GM23338 (cell line): ENCODE results near the gene GOLGB1. TPM values are rescaled to one million over a fixed set of nuclear protein-coding genes. Genes with fewer than 3 reads are reported as not detected.

Experiments used
- ATAC-seq: fragments of 200-7000 bp; cut with Tn5 transposase; 3 replicates; pipeline ENCODE4 v1.9.1; 2020
- DNase-seq: peaks from one replicate; pipeline ENCODE4 v3.0.0-alpha.2; 2015; ENCODE audit warnings: low spot score
- H2AFZ ChIP-seq: fragments of 200-600 bp; sonication (generic); 2 replicates; pipeline ENCODE4 v1.8.0; 2016; ENCODE audit warnings: antibody characterized with exemption, mild to moderate bottlenecking, moderate library complexity
- H3F3A ChIP-seq: fragments of 200-600 bp; sonication (generic); replicated peaks from 2 replicates; pipeline ENCODE4 v1.8.0; 2017; ENCODE audit warnings: antibody characterized with exemption, mixed run types, low read depth
- H3K27ac ChIP-seq: fragments of 200-600 bp; sonication (generic); 2 replicates; pipeline ENCODE4 v1.6.1; 2016; ENCODE audit warnings: low read depth
- H3K27me3 ChIP-seq: fragments of 200-600 bp; sonication (generic); 2 replicates; pipeline ENCODE4 v1.8.0; 2016; ENCODE audit warnings: mild to moderate bottlenecking, mixed run types, moderate library complexity; ENCODE audit not compliant: insufficient read depth
- H3K36me3 ChIP-seq: fragments of 200-600 bp; sonication (generic); 2 replicates; pipeline ENCODE4 v1.8.0; 2016; ENCODE audit warnings: mild to moderate bottlenecking; ENCODE audit not compliant: insufficient read depth
- H3K4me1 ChIP-seq: fragments of 200-600 bp; sonication (generic); 2 replicates; pipeline ENCODE4 v1.8.0; 2016; ENCODE audit warnings: mild to moderate bottlenecking, moderate library complexity; ENCODE audit not compliant: insufficient read depth
- H3K4me2 ChIP-seq: fragments of 200-600 bp; sonication (generic); 2 replicates; pipeline ENCODE4 v1.7.1; 2017; ENCODE audit warnings: mixed run types
- H3K4me3 ChIP-seq: fragments of 200-600 bp; sonication (generic); 2 replicates; pipeline ENCODE4 v1.6.1; 2016; ENCODE audit warnings: mixed run types
- H3K79me2 ChIP-seq: fragments of 200-600 bp; sonication (generic); replicated peaks from 2 replicates; pipeline ENCODE4 v1.8.0; 2017; ENCODE audit warnings: mild to moderate bottlenecking; ENCODE audit not compliant: insufficient read depth
- H3K9me2 ChIP-seq: fragments of 200-600 bp; sonication (generic); 2 replicates; pipeline ENCODE4 v1.8.0; 2017; ENCODE audit not compliant: insufficient read depth
- H4K20me1 ChIP-seq: fragments of 200-600 bp; sonication (generic); replicated peaks from 2 replicates; pipeline ENCODE4 v1.8.0; 2017; ENCODE audit warnings: mild to moderate bottlenecking; ENCODE audit not compliant: insufficient read depth
- H3K27ac Mint-ChIP-seq: 2 replicates; pipeline ENCODE4 v1.8.0; 2020; ENCODE audit warnings: inconsistent platforms, mild to moderate bottlenecking, moderate library complexity, mixed read lengths
- H3K27me3 Mint-ChIP-seq: 3 replicates; pipeline ENCODE4 v1.8.0; 2022; ENCODE audit warnings: low read depth, mild to moderate bottlenecking, moderate library complexity, mixed read lengths, inconsistent platforms; ENCODE audit not compliant: insufficient read depth, poor library complexity
- H3K36me3 Mint-ChIP-seq: 3 replicates; pipeline ENCODE4 v1.8.0; 2021; ENCODE audit warnings: low read depth, mild to moderate bottlenecking, inconsistent platforms, moderate library complexity, mixed read lengths
- H3K4me1 Mint-ChIP-seq: 3 replicates; pipeline ENCODE4 v1.8.0; 2020; ENCODE audit warnings: mild to moderate bottlenecking, inconsistent platforms, mixed read lengths
- H3K4me3 Mint-ChIP-seq: 3 replicates; pipeline ENCODE4 v1.8.0; 2021; ENCODE audit warnings: moderate library complexity, mild to moderate bottlenecking, inconsistent platforms, mixed read lengths
- H3K9me3 Mint-ChIP-seq: 3 replicates; pipeline ENCODE4 v1.8.0; 2020; ENCODE audit warnings: moderate library complexity, mild to moderate bottlenecking, inconsistent platforms, mixed read lengths
- CREB1 ChIP-seq: fragments of 250-450 bp; sonication (Bioruptor Pico); IDR thresholded peaks from 2 replicates; pipeline ENCODE4 v1.5.0; 2020; ENCODE audit warnings: low read depth, mild to moderate bottlenecking, moderate library complexity
- EZH2 ChIP-seq: fragments of 200-600 bp; sonication (generic); IDR thresholded peaks from one replicate; pipeline ENCODE4 v1.8.0; 2017; ENCODE audit warnings: antibody characterized with exemption, mild to moderate bottlenecking, low read depth; ENCODE audit not compliant: unreplicated experiment
- EZH2phosphoT487 ChIP-seq: fragments of 200-600 bp; sonication (generic); IDR thresholded peaks from one replicate; pipeline ENCODE4 v1.8.1; 2018; ENCODE audit warnings: antibody characterized with exemption; ENCODE audit not compliant: unreplicated experiment
- JUNB ChIP-seq: IDR thresholded peaks from one replicate; pipeline ENCODE4 v1.6.1; 2016; ENCODE audit warnings: antibody characterized with exemption; ENCODE audit not compliant: unreplicated experiment
- NANOG ChIP-seq: IDR thresholded peaks from 2 replicates; pipeline ENCODE4 v1.6.1; 2016; ENCODE audit warnings: antibody characterized with exemption, borderline replicate concordance
- POLR2AphosphoS5 ChIP-seq: IDR thresholded peaks from 2 replicates; pipeline ENCODE4 v1.6.1; 2016; ENCODE audit warnings: antibody characterized with exemption, low read depth
- STAT1 ChIP-seq: IDR thresholded peaks from one replicate; pipeline ENCODE4 v1.6.1; 2016; ENCODE audit warnings: antibody characterized with exemption; ENCODE audit not compliant: unreplicated experiment
- ZNF114 ChIP-seq: fragments of 250-450 bp; sonication (Bioruptor Pico); IDR thresholded peaks from 2 replicates; pipeline ENCODE4 v1.5.0; 2020; ENCODE audit warnings: mild to moderate bottlenecking, moderate library complexity
- ZNF331 ChIP-seq: fragments of 250-450 bp; sonication (Bioruptor Pico); IDR thresholded peaks from 2 replicates; pipeline ENCODE4 v1.5.0; 2020; ENCODE audit warnings: low read depth, mild to moderate bottlenecking, moderate library complexity
- polyA plus RNA-seq: library from polyadenylated mRNA; unstranded; fragments of >200 nt; fragmentation: Nextera tagmentation; extraction: Ambion mirVana; gene quantifications from 2 replicates; pipeline ENCODE4 v1.2.1, GENCODE V29; 2016
- total RNA-seq: library from RNA; depleted of rRNA; stranded (reverse); fragments of >200 nt; shearing (Covaris generic); gene quantifications from 2 replicates; pipeline ENCODE4 v1.2.3, GENCODE V29; 2014
- TF ChIP-seq, protein P1 (sequence below): IDR thresholded peaks from 2 replicates; pipeline ENCODE4 v1.6.1; 2016; ENCODE audit warnings: antibody characterized with exemption
- TF ChIP-seq, protein P2 (sequence below): fragments of 250-450 bp; sonication (Bioruptor Pico); IDR thresholded peaks from 2 replicates; pipeline ENCODE4 v1.5.0; 2020; ENCODE audit warnings: mild to moderate bottlenecking, moderate library complexity
- TF ChIP-seq, protein P3 (sequence below): IDR thresholded peaks from one replicate; pipeline ENCODE4 v1.6.1; 2018; ENCODE audit warnings: antibody characterized with exemption; ENCODE audit not compliant: unreplicated experiment
- TF ChIP-seq, protein P4 (sequence below), 2 experiments: fragments of 200-600 bp in 1 of 2; sonication (generic) in 1 of 2; conservative IDR thresholded peaks; 2 replicates each; pipeline versions ENCODE4 v1.5.1 to v1.6.1; 2016 to 2017; ENCODE audit warnings: antibody characterized with exemption in 2 of 2, low read depth in 2 of 2, mild to moderate bottlenecking in 2 of 2, moderate library complexity in 1 of 2

Gene GOLGB1
- total and polyA plus RNA-seq, 2 experiments from 2014 or later: 34.5 to 56.8 TPM

DNA sequence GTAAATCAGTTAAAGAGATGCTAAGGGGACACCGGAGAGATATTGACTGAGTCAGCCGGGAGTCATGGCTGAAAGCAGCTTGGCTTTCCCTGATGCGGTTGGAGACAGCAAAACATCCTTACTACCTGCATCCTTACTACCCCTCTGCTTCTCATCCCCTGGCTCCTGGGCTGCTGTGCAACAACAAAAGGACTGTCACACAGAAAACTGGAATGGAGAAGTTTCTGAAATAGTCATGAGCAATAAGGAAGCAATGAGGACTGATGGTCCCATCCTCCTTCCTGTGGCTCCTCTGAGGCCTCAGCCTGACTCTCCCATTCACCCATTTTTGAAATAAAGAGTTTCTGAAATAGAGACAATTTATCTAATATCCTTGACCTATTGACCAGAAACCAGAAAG lies 90.0 kb downstream of the GOLGB1 start:
- no peak overlapping the region for H3K4me2 ChIP-seq
- H3K4me1 ChIP-seq: peaks cover 10% of the 10 kb centered on the region; the same call in 1 of the 2 replicates
- Mint-ChIP-seq H3K9me3 (no peaks in the 10 kb centered on the region; the same call in 2 of the 3 replicates), H3K4me1 (peaks cover 21% of the 10 kb centered on the region), H3K27me3 (peaks cover 5% of the 10 kb centered on the region), H3K4me3 (no peak overlapping the region), H3K36me3 (peaks cover 10% of the 10 kb centered on the region; the same call in 2 of the 3 replicates), H3K27ac (no peak overlapping the region)
- no peak overlapping the region for H3K27ac ChIP-seq
- H3K4me3 ChIP-seq: no peak overlapping the region
- DNase-seq (no peak), ATAC-seq (no peak)
- no peaks in the 10 kb centered on the region for H3K79me2 ChIP-seq
- peaks cover 9% of the 10 kb centered on the region; the same call in 1 of the 2 replicates for H3K9me2 ChIP-seq
- no peaks in the 10 kb centered on the region; the same call in 1 of the 2 replicates for H3K36me3 ChIP-seq
- no peaks in the 10 kb centered on the region for H3K27me3 ChIP-seq
- TF ChIP-seq, protein P1, sequence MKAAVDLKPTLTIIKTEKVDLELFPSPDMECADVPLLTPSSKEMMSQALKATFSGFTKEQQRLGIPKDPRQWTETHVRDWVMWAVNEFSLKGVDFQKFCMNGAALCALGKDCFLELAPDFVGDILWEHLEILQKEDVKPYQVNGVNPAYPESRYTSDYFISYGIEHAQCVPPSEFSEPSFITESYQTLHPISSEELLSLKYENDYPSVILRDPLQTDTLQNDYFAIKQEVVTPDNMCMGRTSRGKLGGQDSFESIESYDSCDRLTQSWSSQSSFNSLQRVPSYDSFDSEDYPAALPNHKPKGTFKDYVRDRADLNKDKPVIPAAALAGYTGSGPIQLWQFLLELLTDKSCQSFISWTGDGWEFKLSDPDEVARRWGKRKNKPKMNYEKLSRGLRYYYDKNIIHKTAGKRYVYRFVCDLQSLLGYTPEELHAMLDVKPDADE: no peak
- TF ChIP-seq STAT1: no peak
- no peak for TF ChIP-seq JUNB
- TF ChIP-seq, protein P2, sequence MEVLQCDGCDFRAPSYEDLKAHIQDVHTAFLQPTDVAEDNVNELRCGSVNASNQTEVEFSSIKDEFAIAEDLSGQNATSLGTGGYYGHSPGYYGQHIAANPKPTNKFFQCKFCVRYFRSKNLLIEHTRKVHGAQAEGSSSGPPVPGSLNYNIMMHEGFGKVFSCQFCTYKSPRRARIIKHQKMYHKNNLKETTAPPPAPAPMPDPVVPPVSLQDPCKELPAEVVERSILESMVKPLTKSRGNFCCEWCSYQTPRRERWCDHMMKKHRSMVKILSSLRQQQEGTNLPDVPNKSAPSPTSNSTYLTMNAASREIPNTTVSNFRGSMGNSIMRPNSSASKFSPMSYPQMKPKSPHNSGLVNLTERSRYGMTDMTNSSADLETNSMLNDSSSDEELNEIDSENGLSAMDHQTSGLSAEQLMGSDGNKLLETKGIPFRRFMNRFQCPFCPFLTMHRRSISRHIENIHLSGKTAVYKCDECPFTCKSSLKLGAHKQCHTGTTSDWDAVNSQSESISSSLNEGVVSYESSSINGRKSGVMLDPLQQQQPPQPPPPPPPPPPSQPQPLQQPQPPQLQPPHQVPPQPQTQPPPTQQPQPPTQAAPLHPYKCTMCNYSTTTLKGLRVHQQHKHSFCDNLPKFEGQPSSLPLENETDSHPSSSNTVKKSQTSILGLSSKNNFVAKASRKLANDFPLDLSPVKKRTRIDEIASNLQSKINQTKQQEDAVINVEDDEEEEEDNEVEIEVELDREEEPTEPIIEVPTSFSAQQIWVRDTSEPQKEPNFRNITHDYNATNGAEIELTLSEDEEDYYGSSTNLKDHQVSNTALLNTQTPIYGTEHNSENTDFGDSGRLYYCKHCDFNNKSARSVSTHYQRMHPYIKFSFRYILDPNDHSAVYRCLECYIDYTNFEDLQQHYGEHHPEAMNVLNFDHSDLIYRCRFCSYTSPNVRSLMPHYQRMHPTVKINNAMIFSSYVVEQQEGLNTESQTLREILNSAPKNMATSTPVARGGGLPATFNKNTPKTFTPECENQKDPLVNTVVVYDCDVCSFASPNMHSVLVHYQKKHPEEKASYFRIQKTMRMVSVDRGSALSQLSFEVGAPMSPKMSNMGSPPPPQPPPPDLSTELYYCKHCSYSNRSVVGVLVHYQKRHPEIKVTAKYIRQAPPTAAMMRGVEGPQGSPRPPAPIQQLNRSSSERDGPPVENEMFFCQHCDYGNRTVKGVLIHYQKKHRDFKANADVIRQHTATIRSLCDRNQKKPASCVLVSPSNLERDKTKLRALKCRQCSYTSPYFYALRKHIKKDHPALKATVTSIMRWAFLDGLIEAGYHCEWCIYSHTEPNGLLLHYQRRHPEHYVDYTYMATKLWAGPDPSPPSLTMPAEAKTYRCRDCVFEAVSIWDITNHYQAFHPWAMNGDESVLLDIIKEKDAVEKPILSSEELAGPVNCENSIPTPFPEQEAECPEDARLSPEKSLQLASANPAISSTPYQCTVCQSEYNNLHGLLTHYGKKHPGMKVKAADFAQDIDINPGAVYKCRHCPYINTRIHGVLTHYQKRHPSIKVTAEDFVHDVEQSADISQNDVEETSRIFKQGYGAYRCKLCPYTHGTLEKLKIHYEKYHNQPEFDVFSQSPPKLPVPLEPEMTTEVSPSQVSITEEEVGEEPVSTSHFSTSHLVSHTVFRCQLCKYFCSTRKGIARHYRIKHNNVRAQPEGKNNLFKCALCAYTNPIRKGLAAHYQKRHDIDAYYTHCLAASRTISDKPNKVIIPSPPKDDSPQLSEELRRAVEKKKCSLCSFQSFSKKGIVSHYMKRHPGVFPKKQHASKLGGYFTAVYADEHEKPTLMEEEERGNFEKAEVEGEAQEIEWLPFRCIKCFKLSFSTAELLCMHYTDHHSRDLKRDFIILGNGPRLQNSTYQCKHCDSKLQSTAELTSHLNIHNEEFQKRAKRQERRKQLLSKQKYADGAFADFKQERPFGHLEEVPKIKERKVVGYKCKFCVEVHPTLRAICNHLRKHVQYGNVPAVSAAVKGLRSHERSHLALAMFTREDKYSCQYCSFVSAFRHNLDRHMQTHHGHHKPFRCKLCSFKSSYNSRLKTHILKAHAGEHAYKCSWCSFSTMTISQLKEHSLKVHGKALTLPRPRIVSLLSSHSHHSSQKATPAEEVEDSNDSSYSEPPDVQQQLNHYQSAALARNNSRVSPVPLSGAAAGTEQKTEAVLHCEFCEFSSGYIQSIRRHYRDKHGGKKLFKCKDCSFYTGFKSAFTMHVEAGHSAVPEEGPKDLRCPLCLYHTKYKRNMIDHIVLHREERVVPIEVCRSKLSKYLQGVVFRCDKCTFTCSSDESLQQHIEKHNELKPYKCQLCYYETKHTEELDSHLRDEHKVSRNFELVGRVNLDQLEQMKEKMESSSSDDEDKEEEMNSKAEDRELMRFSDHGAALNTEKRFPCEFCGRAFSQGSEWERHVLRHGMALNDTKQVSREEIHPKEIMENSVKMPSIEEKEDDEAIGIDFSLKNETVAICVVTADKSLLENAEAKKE (CRISPR knock-in tag): no peak
- TF ChIP-seq, protein P3, sequence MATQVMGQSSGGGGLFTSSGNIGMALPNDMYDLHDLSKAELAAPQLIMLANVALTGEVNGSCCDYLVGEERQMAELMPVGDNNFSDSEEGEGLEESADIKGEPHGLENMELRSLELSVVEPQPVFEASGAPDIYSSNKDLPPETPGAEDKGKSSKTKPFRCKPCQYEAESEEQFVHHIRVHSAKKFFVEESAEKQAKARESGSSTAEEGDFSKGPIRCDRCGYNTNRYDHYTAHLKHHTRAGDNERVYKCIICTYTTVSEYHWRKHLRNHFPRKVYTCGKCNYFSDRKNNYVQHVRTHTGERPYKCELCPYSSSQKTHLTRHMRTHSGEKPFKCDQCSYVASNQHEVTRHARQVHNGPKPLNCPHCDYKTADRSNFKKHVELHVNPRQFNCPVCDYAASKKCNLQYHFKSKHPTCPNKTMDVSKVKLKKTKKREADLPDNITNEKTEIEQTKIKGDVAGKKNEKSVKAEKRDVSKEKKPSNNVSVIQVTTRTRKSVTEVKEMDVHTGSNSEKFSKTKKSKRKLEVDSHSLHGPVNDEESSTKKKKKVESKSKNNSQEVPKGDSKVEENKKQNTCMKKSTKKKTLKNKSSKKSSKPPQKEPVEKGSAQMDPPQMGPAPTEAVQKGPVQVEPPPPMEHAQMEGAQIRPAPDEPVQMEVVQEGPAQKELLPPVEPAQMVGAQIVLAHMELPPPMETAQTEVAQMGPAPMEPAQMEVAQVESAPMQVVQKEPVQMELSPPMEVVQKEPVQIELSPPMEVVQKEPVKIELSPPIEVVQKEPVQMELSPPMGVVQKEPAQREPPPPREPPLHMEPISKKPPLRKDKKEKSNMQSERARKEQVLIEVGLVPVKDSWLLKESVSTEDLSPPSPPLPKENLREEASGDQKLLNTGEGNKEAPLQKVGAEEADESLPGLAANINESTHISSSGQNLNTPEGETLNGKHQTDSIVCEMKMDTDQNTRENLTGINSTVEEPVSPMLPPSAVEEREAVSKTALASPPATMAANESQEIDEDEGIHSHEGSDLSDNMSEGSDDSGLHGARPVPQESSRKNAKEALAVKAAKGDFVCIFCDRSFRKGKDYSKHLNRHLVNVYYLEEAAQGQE: no peak
- TF ChIP-seq EZH2phosphoT487: no peak
- TF ChIP-seq ZNF331: no peak
- TF ChIP-seq ZNF114 (CRISPR knock-in tag): no peak
- TF ChIP-seq, protein P4, sequence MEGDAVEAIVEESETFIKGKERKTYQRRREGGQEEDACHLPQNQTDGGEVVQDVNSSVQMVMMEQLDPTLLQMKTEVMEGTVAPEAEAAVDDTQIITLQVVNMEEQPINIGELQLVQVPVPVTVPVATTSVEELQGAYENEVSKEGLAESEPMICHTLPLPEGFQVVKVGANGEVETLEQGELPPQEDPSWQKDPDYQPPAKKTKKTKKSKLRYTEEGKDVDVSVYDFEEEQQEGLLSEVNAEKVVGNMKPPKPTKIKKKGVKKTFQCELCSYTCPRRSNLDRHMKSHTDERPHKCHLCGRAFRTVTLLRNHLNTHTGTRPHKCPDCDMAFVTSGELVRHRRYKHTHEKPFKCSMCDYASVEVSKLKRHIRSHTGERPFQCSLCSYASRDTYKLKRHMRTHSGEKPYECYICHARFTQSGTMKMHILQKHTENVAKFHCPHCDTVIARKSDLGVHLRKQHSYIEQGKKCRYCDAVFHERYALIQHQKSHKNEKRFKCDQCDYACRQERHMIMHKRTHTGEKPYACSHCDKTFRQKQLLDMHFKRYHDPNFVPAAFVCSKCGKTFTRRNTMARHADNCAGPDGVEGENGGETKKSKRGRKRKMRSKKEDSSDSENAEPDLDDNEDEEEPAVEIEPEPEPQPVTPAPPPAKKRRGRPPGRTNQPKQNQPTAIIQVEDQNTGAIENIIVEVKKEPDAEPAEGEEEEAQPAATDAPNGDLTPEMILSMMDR (conservative IDR thresholded peaks at IDR 0.05; ENCODE audit: low read depth in 2 of 2): no peak
- TF ChIP-seq POLR2AphosphoS5: no peak
- no peak for TF ChIP-seq CREB1 (CRISPR knock-in tag)
- no peak for TF ChIP-seq NANOG
- no peak for TF ChIP-seq EZH2
- H2AFZ ChIP-seq: no peak overlapping the region
- H3F3A ChIP-seq: no peaks in the 10 kb centered on the region
- H4K20me1 ChIP-seq: no peaks in the 10 kb centered on the region
